ENCODE measurements around the gene DBN1. TPM values are rescaled to one million over a fixed set of nuclear protein-coding genes. Genes with fewer than 3 reads are reported as not detected.

Gene DBN1
- total and polyA plus RNA-seq, 9 of the 15 experiments (the other 6 are each of a cell fraction or from before 2014, with no cell fraction given), result 0.25 to 87.2 (median 27.9) TPM

DNA sequence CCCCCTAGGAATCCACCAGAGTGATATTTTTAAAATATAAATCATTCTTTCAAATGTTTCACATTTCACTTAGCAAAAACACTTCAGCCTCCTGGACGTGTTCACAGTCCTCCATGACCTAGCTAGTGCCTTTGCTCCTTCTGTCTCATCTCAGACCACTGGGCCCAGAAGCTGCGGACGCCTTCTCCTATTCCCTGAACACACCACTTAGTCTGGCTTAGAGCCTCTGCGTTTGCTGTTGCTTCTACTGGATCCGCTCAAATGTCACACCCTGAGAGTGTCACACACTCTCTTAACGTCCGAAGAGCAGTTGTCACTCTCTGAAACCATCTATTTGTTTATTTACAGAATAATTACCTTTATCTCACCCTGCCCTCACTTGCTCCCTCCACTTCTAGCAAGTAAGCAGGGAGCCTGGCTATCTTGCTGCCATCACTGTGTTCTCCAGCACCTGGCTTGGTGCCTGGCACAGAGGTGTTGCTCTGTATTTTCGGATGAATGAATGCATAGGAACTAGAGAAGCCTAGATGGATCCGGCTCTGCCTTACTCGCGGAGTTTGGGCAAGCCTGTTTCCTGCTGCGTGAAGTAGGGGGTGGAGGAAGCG is 48.1 kb downstream of the DBN1 start (continued):
- no peak for TF ChIP-seq NKRF (IDR thresholded peaks at IDR 0.05; ENCODE audit: borderline replicate concordance)
- TF ChIP-seq, protein P1, sequence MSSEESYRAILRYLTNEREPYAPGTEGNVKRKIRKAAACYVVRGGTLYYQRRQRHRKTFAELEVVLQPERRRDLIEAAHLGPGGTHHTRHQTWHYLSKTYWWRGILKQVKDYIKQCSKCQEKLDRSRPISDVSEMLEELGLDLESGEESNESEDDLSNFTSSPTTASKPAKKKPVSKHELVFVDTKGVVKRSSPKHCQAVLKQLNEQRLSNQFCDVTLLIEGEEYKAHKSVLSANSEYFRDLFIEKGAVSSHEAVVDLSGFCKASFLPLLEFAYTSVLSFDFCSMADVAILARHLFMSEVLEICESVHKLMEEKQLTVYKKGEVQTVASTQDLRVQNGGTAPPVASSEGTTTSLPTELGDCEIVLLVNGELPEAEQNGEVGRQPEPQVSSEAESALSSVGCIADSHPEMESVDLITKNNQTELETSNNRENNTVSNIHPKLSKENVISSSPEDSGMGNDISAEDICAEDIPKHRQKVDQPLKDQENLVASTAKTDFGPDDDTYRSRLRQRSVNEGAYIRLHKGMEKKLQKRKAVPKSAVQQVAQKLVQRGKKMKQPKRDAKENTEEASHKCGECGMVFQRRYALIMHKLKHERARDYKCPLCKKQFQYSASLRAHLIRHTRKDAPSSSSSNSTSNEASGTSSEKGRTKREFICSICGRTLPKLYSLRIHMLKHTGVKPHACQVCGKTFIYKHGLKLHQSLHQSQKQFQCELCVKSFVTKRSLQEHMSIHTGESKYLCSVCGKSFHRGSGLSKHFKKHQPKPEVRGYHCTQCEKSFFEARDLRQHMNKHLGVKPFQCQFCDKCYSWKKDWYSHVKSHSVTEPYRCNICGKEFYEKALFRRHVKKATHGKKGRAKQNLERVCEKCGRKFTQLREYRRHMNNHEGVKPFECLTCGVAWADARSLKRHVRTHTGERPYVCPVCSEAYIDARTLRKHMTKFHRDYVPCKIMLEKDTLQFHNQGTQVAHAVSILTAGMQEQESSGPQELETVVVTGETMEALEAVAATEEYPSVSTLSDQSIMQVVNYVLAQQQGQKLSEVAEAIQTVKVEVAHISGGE (CRISPR knock-in tag; IDR thresholded peaks at IDR 0.05), result 0 out of 6 replicates have a peak, but pooled peaks of 1 of the 3 experiments have one; percentile 11
- TF ChIP-seq PTRF (tag; IDR thresholded peaks at IDR 0.05), result 0 out of 2 replicates have a peak, but pooled peaks have one; percentile 47
- TF ChIP-seq SMARCA4 (IDR thresholded peaks at IDR 0.05), result peak; percentile 43; the same call in 1 of the 2 replicates
- no peak for TF ChIP-seq TBP (optimal IDR thresholded peaks at IDR 0.05; ENCODE audit: low read depth, low read length)
- TF ChIP-seq NFRKB (IDR thresholded peaks at IDR 0.05; ENCODE audit: low read depth), result peak; percentile 70; the same call in 1 of the 2 replicates

Measured in K562 (cell line).